Common myeloid progenitor, CD34-positive (primary cell): ENCODE results near the gene H1-8.
A peak's percentile ranks its signal among the peaks of the same experiment; 100 is the strongest.

Experiments used
- CTCF ChIA-PET: fragments of 350-600 bp; sonication (Branson Sonifier 250); formaldehyde crosslinking; loops from one replicate; lab custom pipeline; 2021; ENCODE audit warnings: antibody characterized with exemption; lab: Charles Lee
- POLR2A ChIA-PET: fragments of 350-600 bp; sonication (Branson Sonifier 250); formaldehyde crosslinking; loops from one replicate; lab custom pipeline; 2021; ENCODE audit warnings: antibody characterized with exemption; lab: Charles Lee
- DNase-seq, 3 donors: peaks; one replicate each; pipeline versions ENCODE4 v3.0.0 to v3.0.0-alpha.2; 2013
- H3K27ac ChIP-seq, 2 experiments: 1 replicate in 1 of 2; 2 replicates in 1 of 2; pipeline ENCODE4 v1.7.0; 2013; ENCODE audit warnings: inconsistent platforms in 2 of 2, low read length in 2 of 2, mild to moderate bottlenecking in 2 of 2, low read depth in 1 of 2, moderate library complexity in 1 of 2; ENCODE audit not compliant: severe bottlenecking in 2 of 2, insufficient read depth in 1 of 2, poor library complexity in 1 of 2
- H3K27me3 ChIP-seq, 5 experiments: replicated peaks in 2 of 5; 1 replicate in 3 of 5; 2 replicates in 2 of 5; pipeline versions ENCODE4 v1.6.1 to v1.7.0; 2013; ENCODE audit warnings: low read length in 4 of 5, mild to moderate bottlenecking in 2 of 5, moderate library complexity in 2 of 5, inconsistent platforms in 1 of 5; ENCODE audit not compliant: insufficient read depth in 5 of 5, control insufficient read depth in 4 of 5
- H3K36me3 ChIP-seq, 4 experiments: 1 replicate in 2 of 4; 2 replicates in 2 of 4; pipeline versions ENCODE4 v1.6.1 to v1.7.0; 2013; ENCODE audit warnings: low read length in 3 of 4, control low read depth in 1 of 4, mild to moderate bottlenecking in 1 of 4; ENCODE audit not compliant: control insufficient read depth in 4 of 4, insufficient read depth in 4 of 4
- H3K4me1 ChIP-seq, 4 experiments: 1 replicate in 3 of 4; 2 replicates in 1 of 4; pipeline versions ENCODE4 v1.6.1 to v1.7.1; 2013; ENCODE audit warnings: low read length in 3 of 4, mild to moderate bottlenecking in 3 of 4, control low read depth in 1 of 4, inconsistent platforms in 1 of 4, moderate library complexity in 1 of 4; ENCODE audit not compliant: control insufficient read depth in 4 of 4, insufficient read depth in 4 of 4; ENCODE audit errors: control extremely low read depth in 1 of 4
- H3K4me3 ChIP-seq, 7 experiments: 1 replicate in 4 of 7; 2 replicates in 3 of 7; pipeline versions ENCODE4 v1.5.1 to v1.7.0; 2013; ENCODE audit warnings: mild to moderate bottlenecking in 7 of 7, low read length in 6 of 7, moderate library complexity in 6 of 7, inconsistent platforms in 2 of 7, low read depth in 2 of 7, control low read depth in 1 of 7; ENCODE audit not compliant: insufficient read depth in 4 of 7, control insufficient read depth in 1 of 7; ENCODE audit errors: extremely low read depth in 1 of 7
- H3K9me3 ChIP-seq, 5 experiments: 1 replicate in 4 of 5; 2 replicates in 1 of 5; pipeline versions ENCODE4 v1.6.1 to v1.7.1; 2013; ENCODE audit warnings: low read length in 4 of 5, mild to moderate bottlenecking in 2 of 5, inconsistent platforms in 1 of 5, low read depth in 1 of 5, moderate library complexity in 1 of 5; ENCODE audit not compliant: control insufficient read depth in 4 of 5, insufficient read depth in 2 of 5; ENCODE audit errors: control extremely low read depth in 1 of 5
- WGBS: methylation state at CpG from one replicate; pipeline ENCODE4 v1.1.5; 2013; ENCODE audit not compliant: insufficient coverage; 5-methylcytosine and 5-hydroxymethylcytosine counted together

The H1-8 gene

DNA sequence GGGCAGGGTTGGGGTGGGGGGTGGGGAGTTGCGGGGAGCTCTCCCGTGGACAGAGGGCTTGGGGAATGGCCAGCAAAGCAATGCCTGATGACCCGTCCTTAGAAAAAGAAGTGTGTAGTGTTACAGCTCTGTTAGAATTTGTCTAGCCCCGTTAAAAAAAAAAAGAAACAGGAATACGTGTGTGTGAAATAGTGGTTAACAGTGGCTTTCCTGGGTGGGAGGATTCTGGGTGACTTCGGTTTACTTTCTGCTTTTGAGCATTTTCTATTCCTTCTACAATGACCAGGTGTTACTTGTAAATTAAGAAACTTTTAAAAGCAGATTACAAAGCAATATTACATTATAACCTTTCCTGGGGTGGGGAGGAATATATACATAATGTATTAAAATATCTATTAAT lies 25.0 kb downstream of the H1-8 start:
- 100% methylated on average over 2 of the region's 6 CpGs for WGBS
- Histone ChIP-seq H3K36me3 (peaks cover 5 to 97% (median 74%) of the 10 kb centered on the region in 4 experiments), H3K9me3 (no peaks in the 10 kb centered on the region), H3K4me1 (no peaks in the 10 kb centered on the region), H3K27me3 (no peaks in the 10 kb centered on the region), H3K27ac (no peak overlapping the region), H3K4me3 (no peak overlapping the region)
- ChIA-PET CTCF (interaction anchor here (5.6 kb wide), 1 partner anchor 14 kb away, joined by 61 read pairs; no protein-coding TSS in a partner anchor), POLR2A (interaction anchor here (1.0 kb wide), 1 partner anchor 10 kb away, joined by 3 read pairs; no protein-coding TSS in a partner anchor)
- DNase-seq = no peak

DNA sequence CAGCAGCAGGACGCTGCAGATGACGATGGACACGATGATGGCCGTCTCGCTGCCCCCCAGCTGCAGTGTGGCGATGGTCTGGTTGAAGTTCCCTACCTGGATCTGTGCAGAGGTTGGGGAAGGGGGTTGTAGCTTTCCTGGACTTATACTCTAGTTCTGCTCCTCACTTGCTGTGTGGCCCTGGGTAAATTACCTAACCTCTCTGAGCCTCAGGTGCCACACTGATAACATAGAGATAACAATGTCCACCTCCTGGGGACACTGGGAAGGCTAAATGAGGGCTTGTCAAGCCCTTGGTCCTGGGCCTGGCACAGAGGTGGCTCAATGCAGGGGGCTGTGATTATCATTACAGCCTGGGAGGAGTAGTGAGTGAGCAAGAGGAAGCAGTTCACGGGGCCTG lies 26.9 kb downstream of the H1-8 start:
- DNase-seq = no peak
- Histone ChIP-seq H3K9me3 (no peaks in the 10 kb centered on the region), H3K27me3 (no peaks in the 10 kb centered on the region), H3K4me1 (peaks cover 0 to 1% (median 0%) of the 10 kb centered on the region in 4 experiments), H3K4me3 (no peak overlapping the region), H3K36me3 (peaks cover 5 to 97% (median 73%) of the 10 kb centered on the region in 4 experiments), H3K27ac (no peak overlapping the region)
- WGBS = 100% methylated on average over 2 of the region's 7 CpGs
- POLR2A ChIA-PET = interaction anchor here (1.0 kb wide), 1 partner anchor 15 kb away, joined by 4 read pairs; no protein-coding TSS in a partner anchor
- CTCF ChIA-PET = interaction anchor here (1.1 to 5.6 kb wide), 3 partner anchors 16 to 58 kb away, joined by 3 to 61 read pairs (median 4); no protein-coding TSS in a partner anchor

DNA sequence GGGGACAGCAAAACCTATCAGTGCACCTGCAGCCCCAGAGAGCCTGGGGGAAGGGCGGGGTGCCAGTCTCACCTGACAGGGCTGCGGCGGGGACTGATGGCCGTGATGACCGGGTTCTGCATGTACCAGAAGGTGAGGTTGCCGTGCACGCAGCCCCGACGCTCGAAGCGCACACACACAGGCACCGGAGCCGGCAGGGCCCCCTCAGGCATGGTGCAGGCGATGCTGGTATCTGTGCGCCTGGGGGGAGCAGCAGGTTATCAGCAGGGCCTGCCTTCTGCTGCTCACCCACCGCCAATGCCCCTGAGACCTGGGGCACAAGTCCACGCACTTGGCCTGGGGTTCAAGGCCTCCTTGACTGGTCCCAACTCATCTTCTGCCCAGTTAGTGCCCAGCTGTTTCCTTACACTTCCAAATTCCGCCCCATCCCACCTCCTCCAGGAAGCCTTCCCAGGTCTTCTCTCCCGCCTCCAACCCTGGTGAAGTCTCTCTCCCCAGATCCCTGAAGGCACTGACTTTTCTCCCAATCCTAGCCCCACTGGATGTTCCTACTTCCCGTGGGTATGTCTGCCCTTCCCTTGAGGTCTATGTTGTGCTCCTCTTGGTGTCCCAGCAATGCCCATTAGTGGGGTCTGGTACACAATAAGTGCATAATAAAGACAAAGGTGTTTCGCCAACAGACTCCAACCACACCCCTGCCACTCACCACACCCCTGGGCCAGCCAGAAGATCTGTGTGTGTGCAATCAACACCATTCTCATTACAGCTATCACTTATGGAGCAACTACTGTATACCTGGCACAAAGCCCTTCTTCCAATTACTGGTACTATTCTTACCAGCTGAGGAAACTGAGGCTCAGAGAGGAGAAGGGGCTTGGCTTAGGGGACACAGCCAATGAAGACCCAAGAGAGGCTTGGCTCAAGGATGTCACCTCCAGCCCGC lies 28.9 kb downstream of the H1-8 start:
- H3K36me3 ChIP-seq = peaks cover 0 to 86% (median 65%) of the 10 kb centered on the region in 4 experiments

DNA sequence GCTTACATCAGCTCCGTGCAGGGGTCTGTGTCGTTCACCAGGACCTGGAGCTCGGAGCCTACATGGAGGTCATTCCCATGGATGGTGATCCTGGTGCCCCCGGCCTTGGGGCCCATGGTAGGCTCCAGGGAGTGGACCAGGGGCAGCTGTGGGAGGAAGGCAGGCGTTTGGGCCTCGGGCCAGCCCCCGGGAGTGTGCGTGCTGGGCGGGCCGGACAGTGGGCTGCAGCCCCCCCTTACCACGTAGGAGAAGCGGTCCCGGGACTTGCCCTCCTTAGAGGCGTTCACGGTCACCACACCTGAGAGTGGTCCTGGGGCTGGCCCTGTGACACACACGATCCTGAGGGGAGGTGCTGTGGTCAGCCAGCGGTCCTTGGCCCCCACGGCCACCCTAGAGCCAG lies 29.6 kb downstream of the H1-8 start:
- H3K4me3 ChIP-seq = no peak overlapping the region
- 95% methylated on average over 15 of the region's 18 CpGs for WGBS
- H3K27ac ChIP-seq = no peak overlapping the region
- no peaks in the 10 kb centered on the region for H3K9me3 ChIP-seq
- ChIA-PET POLR2A (no interaction called here), CTCF (interaction anchor here (0.9 kb wide), 1 partner anchor 21 kb away, joined by 3 read pairs; no protein-coding TSS in a partner anchor)
- H3K36me3 ChIP-seq = peaks cover 0 to 80% (median 60%) of the 10 kb centered on the region in 4 experiments
- H3K4me1 ChIP-seq = peaks cover 0 to 25% (median 22%) of the 10 kb centered on the region in 4 experiments
- DNase-seq = no peak
- H3K27me3 ChIP-seq = no peaks in the 10 kb centered on the region

More for the DNA sequence above, 28.9 kb downstream of the H1-8 start:
- Histone ChIP-seq H3K4me3 (no peak overlapping the region), H3K4me1 (peaks cover 0 to 18% (median 15%) of the 10 kb centered on the region in 4 experiments), H3K9me3 (no peaks in the 10 kb centered on the region), H3K27me3 (no peaks in the 10 kb centered on the region), H3K27ac (no peak overlapping the region)
- ChIA-PET CTCF (interaction anchor here (0.9 kb wide), 1 partner anchor 22 kb away, joined by 3 read pairs; no protein-coding TSS in a partner anchor), POLR2A (no interaction called here)
- no peak for DNase-seq
- 97% methylated on average over 19 of the region's 22 CpGs for WGBS

DNA sequence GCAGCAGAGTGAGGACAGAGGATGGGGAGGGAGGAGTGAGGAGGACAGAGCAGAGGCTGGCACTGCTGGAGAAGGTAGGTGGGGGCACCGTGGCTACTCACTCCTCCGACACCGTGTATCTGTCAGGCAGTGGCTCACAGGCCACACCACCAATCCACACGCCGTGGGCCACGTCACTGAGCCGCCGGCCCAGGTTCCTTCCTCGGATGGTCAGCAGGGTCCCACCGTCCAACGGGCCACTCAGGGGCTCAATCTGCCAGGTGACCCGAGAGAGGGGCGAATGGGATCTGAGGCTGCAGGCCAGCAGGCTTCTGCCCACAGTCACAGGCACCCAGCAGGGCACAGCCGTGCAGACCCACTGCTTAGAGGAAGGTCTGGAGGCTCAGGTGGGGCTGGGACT lies 30.5 kb downstream of the H1-8 start:
- 92% methylated on average over 13 of the region's 14 CpGs for WGBS
- ChIA-PET CTCF (interaction anchor here (1.0 kb wide), 1 partner anchor 24 kb away, joined by 3 read pairs; no protein-coding TSS in a partner anchor), POLR2A (no interaction called here)
- no peak for DNase-seq
- no peaks in the 10 kb centered on the region for H3K27me3 ChIP-seq
- no peak overlapping the region for H3K27ac ChIP-seq
- no peaks in the 10 kb centered on the region for H3K9me3 ChIP-seq
- H3K36me3 ChIP-seq = peaks cover 0 to 77% (median 56%) of the 10 kb centered on the region in 4 experiments
- H3K4me3 ChIP-seq = no peak overlapping the region
- H3K4me1 ChIP-seq = peaks cover 0 to 34% (median 31%) of the 10 kb centered on the region in 4 experiments

DNA sequence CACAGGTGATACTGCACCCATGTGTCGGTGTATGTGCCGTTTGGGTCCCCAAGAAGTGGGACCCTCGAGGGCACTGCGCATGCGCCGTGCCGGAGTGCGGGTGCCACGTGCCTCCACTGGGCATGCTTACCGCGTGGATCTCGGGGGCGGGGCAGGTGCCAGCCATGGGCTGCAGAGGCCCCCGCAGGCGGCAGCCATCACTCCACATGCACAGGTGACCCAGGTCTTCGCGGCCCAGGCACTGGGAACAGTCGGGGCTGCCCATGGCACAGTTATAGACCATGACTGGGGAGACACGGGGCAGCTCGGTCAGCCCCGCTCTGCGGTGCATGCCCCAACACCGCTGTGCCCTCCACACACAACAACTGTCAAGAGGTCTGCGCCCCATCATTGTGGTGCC lies 31.2 kb downstream of the H1-8 start:
- CTCF ChIA-PET = interaction anchor here (0.7 to 1.0 kb wide), 2 partner anchors 8 to 23 kb away, joined by 3 read pairs; no protein-coding TSS in a partner anchor
- 96% methylated on average over 24 of the region's 24 CpGs for WGBS
- no peaks in the 10 kb centered on the region for H3K9me3 ChIP-seq
- no peak for DNase-seq
- H3K4me1 ChIP-seq = peaks cover 0 to 41% (median 38%) of the 10 kb centered on the region in 4 experiments
- H3K4me3 ChIP-seq = no peak overlapping the region
- POLR2A ChIA-PET = no interaction called here
- H3K27ac ChIP-seq = peak overlapping the region in 1 of 2 experiments; percentile 19
- no peaks in the 10 kb centered on the region for H3K27me3 ChIP-seq
- peaks cover 0 to 76% (median 51%) of the 10 kb centered on the region in 4 experiments for H3K36me3 ChIP-seq
